ENCODE data around the gene S100A12.

GRCh38 chr1:153366261-153366660, 9.2 kb downstream of the S100A12 start:
- no peak for TF ChIP-seq CTCF (IDR thresholded peaks at IDR 0.05; ENCODE audit: low read length)
- no peak for TF ChIP-seq EZH2 (optimal IDR thresholded peaks at IDR 0.05; ENCODE audit: low read depth, low read length)
- TF ChIP-seq EZH2phosphoT487 (IDR thresholded peaks at IDR 0.05; ENCODE audit: low read length): no peak
